ENCODE measurements around the gene ZNHIT3. TPM values are rescaled to one million over a fixed set of nuclear protein-coding genes. Genes with fewer than 3 reads are reported as not detected.
"Not testable (repeated sequence)": the region's sequence is repeated elsewhere in the genome, so short reads cannot be mapped to it uniquely, and the experiment has no call there.

The ZNHIT3 gene
- 10 to 100 TPM; 33.6 to 40.8 (median 38.6) TPM for polyA plus RNA-seq

- no peak within 1 kb of the TSS for H3K27ac ChIP-seq (ENCODE audit: low read depth, low read length)
- 1% methylated on average over 59 to 73 of the region's 73 CpGs for WGBS, 3 donors
Measured at GRCh38 chr17:36486204-36487194, at the start of gene ZNHIT3. TSS of gene ZNHIT3 (plus strand) at chr17:36486681. CDS start at chr17:36486700, 19 bp downstream.

- not testable (repeated sequence) for H3K27ac ChIP-seq (ENCODE audit: low read depth, low read length)
- no CpG with 5 or more reads among the region's 4 CpGs for WGBS, 3 donors
Measured at GRCh38 chr17:36441792-36442191, 44.7 kb upstream of the ZNHIT3 start.

GRCh38 chr17:36443777-36444176 lies 42.7 kb upstream of the ZNHIT3 start:
- WGBS, 3 donors = 59 to 91% (median 85%) methylated on average over 6 of the region's 6 CpGs
- no peak overlapping the region for H3K27ac ChIP-seq (ENCODE audit: low read depth, low read length)

GRCh38 chr17:36449997-36450396 lies 36.5 kb upstream of the ZNHIT3 start:
- WGBS, 3 donors = 47 to 61% (median 56%) methylated on average over 5 to 9 of the region's 15 CpGs

GRCh38 chr17:36452888-36453287 lies 33.6 kb upstream of the ZNHIT3 start:
- WGBS, 3 donors = 67 to 81% (median 75%) methylated on average over 6 to 9 of the region's 9 CpGs
- not testable (repeated sequence) for H3K27ac ChIP-seq (ENCODE audit: low read depth, low read length)

More at GRCh38 chr17:36449997-36450396, 36.5 kb upstream of the ZNHIT3 start:
- H3K27ac ChIP-seq (ENCODE audit: low read depth, low read length) = not testable (repeated sequence)

GRCh38 chr17:36457701-36458100 lies 28.8 kb upstream of the ZNHIT3 start:
- H3K27ac ChIP-seq (ENCODE audit: low read depth, low read length) = not testable (repeated sequence)
- 88 to 95% methylated on average over 7 to 8 of the region's 9 CpGs; no CpG with 5 or more reads in 1 of the 3 donors for WGBS, 3 donors

- H3K27ac ChIP-seq (ENCODE audit: low read depth, low read length) = no peak overlapping the region
- WGBS, 3 donors = 90 to 94% (median 91%) methylated on average over 5 of the region's 5 CpGs
Measured at GRCh38 chr17:36459045-36459444, 27.4 kb upstream of the ZNHIT3 start.

- no peak overlapping the region for H3K27ac ChIP-seq (ENCODE audit: low read depth, low read length)
- 71 to 74% (median 73%) methylated on average over 7 of the region's 7 CpGs for WGBS, 3 donors
Measured at GRCh38 chr17:36459601-36460000, 26.9 kb upstream of the ZNHIT3 start.

GRCh38 chr17:36460265-36460937 lies 26.1 kb upstream of the ZNHIT3 start:
- H3K27ac ChIP-seq (ENCODE audit: low read depth, low read length) = no peak overlapping the region
- 56 to 64% (median 64%) methylated on average over 5 of the region's 5 CpGs for WGBS, 3 donors

GRCh38 chr17:36461330-36462110 lies 25.0 kb upstream of the ZNHIT3 start:
- H3K27ac ChIP-seq (ENCODE audit: low read depth, low read length) = no peak overlapping the region
- WGBS, 3 donors = 52 to 56% (median 55%) methylated on average over 10 of the region's 10 CpGs

- WGBS, 3 donors = 12 to 16% (median 15%) methylated on average over 54 of the region's 54 CpGs
- H3K27ac ChIP-seq (ENCODE audit: low read depth, low read length) = no peak overlapping the region
Measured at GRCh38 chr17:36463916-36464764, 22.3 kb upstream of the ZNHIT3 start.

GRCh38 chr17:36464765-36465088 lies 21.8 kb upstream of the ZNHIT3 start:
- 7 to 10% (median 8%) methylated on average over 21 of the region's 21 CpGs for WGBS, 3 donors
- no peak overlapping the region for H3K27ac ChIP-seq (ENCODE audit: low read depth, low read length)

GRCh38 chr17:36468903-36469635 lies 17.4 kb upstream of the ZNHIT3 start:
- no peak overlapping the region for H3K27ac ChIP-seq (ENCODE audit: low read depth, low read length)
- WGBS, 3 donors = 58 to 71% (median 68%) methylated on average over 18 of the region's 18 CpGs

GRCh38 chr17:36469733-36470132 lies 16.7 kb upstream of the ZNHIT3 start:
- H3K27ac ChIP-seq (ENCODE audit: low read depth, low read length) = no peak overlapping the region
- WGBS, 3 donors = 67 to 73% (median 72%) methylated on average over 7 of the region's 7 CpGs

GRCh38 chr17:36470499-36470898 lies 16.0 kb upstream of the ZNHIT3 start:
- no peak overlapping the region for H3K27ac ChIP-seq (ENCODE audit: low read depth, low read length)

GRCh38 chr17:36474571-36474970 lies 11.9 kb upstream of the ZNHIT3 start:
- WGBS, 3 donors = 58 to 63% (median 62%) methylated on average over 7 of the region's 7 CpGs
- H3K27ac ChIP-seq (ENCODE audit: low read depth, low read length) = no peak overlapping the region

- 51 to 77% (median 75%) methylated on average over 4 of the region's 4 CpGs for WGBS, 3 donors
- H3K27ac ChIP-seq (ENCODE audit: low read depth, low read length) = no peak overlapping the region
Measured at GRCh38 chr17:36475346-36475970, 11.0 kb upstream of the ZNHIT3 start.

All from adipose tissue (tissue), 3 donors.